Pancreas (tissue), 10 donors: ENCODE results near the gene RNF121. TPM values are rescaled to one million over a fixed set of nuclear protein-coding genes. Genes with fewer than 3 reads are reported as not detected.
A peak's percentile ranks its signal among the peaks of the same experiment; 100 is the strongest.

Experiments used
- ATAC-seq, 4 donors: fragments of 200-7000 bp; cut with Tn5 transposase; one replicate each; pipeline versions ENCODE4 v1.8.0 to v1.9.1; 2020; ENCODE audit warnings: mild to moderate bottlenecking in 4 of 4, moderate library complexity in 4 of 4
- DNase-seq, 6 donors: peaks; one replicate each; pipeline ENCODE4 v3.0.0-alpha.2; 2020
- FAIRE-seq: peaks from 2 replicates; lab custom pipeline; 2012; peaks lifted over from hg19 to GRCh38; lab: Jason Lieb, UNC
- H3K27ac ChIP-seq, 4 donors: fragments of 200-600 bp; sonication (generic); 1 replicate in 3 of 4; 2 replicates in 1 of 4; pipeline versions ENCODE4 v1.5.0 to v1.8.0; 2020
- H3K27me3 ChIP-seq, 4 donors: fragments of 200-600 bp; one replicate each; pipeline ENCODE4 v1.8.0; 2021
- H3K36me3 ChIP-seq, 3 donors: fragments of 200-600 bp; sonication (generic) in 1 of 3; one replicate each; pipeline versions ENCODE4 v1.5.0 to v1.8.0; 2020 to 2021
- H3K4me1 ChIP-seq, 3 donors: fragments of 200-600 bp; one replicate each; pipeline ENCODE4 v1.8.0; 2021
- H3K4me3 ChIP-seq, 4 donors: fragments of 200-600 bp; sonication (generic) in 2 of 4; one replicate each; pipeline versions ENCODE4 v1.5.0 to v1.8.0; 2020 to 2021
- H3K9me3 ChIP-seq, 4 donors: fragments of 200-600 bp; one replicate each; pipeline ENCODE4 v1.8.0; 2021
- CTCF ChIP-seq, 4 donors: fragments of 200-600 bp; sonication (generic) in 3 of 4; IDR thresholded peaks; one replicate each; pipeline versions ENCODE4 v1.5.0 to v1.8.0; 2021; ENCODE audit warnings: antibody characterized with exemption in 4 of 4
- WGBS, 2 donors: extraction: QIAGEN DNeasy Blood & Tissue Kit; methylation state at CpG; one replicate each; pipeline ENCODE4 v1.1.7; 2013; 5-methylcytosine and 5-hydroxymethylcytosine counted together
- intact Hi-C, 3 donors: fragments of 100-400 bp; cut with DNase I; formaldehyde crosslinking; loops; one replicate each; pipeline versions ENCODE4 v1.11.1 to v1.14.2; 2022
- polyA plus RNA-seq, 2 donors: library from polyadenylated mRNA; stranded (reverse); fragments of 200-250 nt; gene quantifications; one replicate each; pipeline ENCODE4 v1.2.3, GENCODE V29; 2013
- total RNA-seq, 6 donors: library from RNA; stranded (reverse); fragmentation: NEBNext Ultra II Directional in 4 of 6; extraction: Animal tissue kit (Norgen Biotek cat#: 25700) in 4 of 6; gene quantifications; one replicate each; pipeline versions ENCODE4 v1.2.1 to v1.2.4, GENCODE V29; 2021 to 2023
- donor health status: healthy with polysubstance abuse.
- donor health status: DM: no; HTN: no; CAD: no; lungs with moderate emphysema.
- donor health status: DM: no; HTN: no; CAD: no.
- donor health status: control.
- donor health status: control.
- donor health status: Bipolar disorder and iron deficiency.
- donor health status: DM: yes; HTN: yes; CAD: no.
- donor health status: DM: no; HTN: no; CAD: no.
- donor health status: DM: no; HTN: no; CAD: no.
- donor health status: DM: yes; HTN: yes; CAD: no.

RNF121 gene
- total and polyA plus RNA-seq, 8 donors: 10.9 to 20.7 (median 13.8) TPM

DNA sequence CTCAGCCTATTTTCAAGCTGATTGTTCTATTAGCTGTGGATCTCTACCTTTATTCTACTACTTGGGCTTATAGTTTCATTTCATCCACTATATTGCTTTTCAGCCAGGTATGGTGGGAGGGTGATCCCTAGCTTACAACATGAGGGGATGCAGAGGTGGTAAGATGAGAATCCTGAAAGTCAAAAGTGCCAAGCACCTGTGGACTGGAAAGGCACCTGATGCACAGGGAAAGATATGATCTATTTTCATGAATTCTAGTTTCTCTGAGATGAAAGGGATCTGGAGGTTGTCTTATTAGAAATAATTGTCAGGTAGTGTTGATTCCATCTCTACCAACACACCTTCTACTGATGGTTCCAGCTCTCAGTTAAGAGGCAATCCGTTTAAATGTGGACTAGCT is 48.2 kb downstream of the RNF121 start:
- FAIRE-seq (no peak), DNase-seq (no peak), ATAC-seq (no peak)
- WGBS, 2 donors: 44 to 58% methylated on average over 1 of the region's 1 CpG
- Histone ChIP-seq H3K36me3 (peaks cover 0 to 4% (median 0%) of the 10 kb centered on the region in 3 donors), H3K4me3 (no peak overlapping the region), H3K9me3 (no peaks in the 10 kb centered on the region), H3K27me3 (no peaks in the 10 kb centered on the region), H3K4me1 (no peaks in the 10 kb centered on the region), H3K27ac (no peak overlapping the region)
- intact Hi-C loops: no loop called here
- no peak for TF ChIP-seq CTCF (IDR thresholded peaks at IDR 0.05)

- peak; percentile 47 to 70 (median 61) for TF ChIP-seq CTCF (IDR thresholded peaks at IDR 0.05)
- Histone ChIP-seq H3K27me3 (no peaks in the 10 kb centered on the region), H3K4me1 (no peaks in the 10 kb centered on the region), H3K4me3 (no peak overlapping the region), H3K36me3 (peaks cover 0 to 4% (median 0%) of the 10 kb centered on the region in 3 donors), H3K27ac (no peak overlapping the region), H3K9me3 (no peaks in the 10 kb centered on the region)
- ATAC-seq (peak; percentile 75 to 94 (median 88)), FAIRE-seq (no peak), DNase-seq (peak in 1 of 6 donors; percentile 63)
- 47 to 48% methylated on average over 7 of the region's 7 CpGs for WGBS, 2 donors
- intact Hi-C loops: no loop called here
Observed at GRCh38 chr11:71977743-71978418, 49.0 kb downstream of the RNF121 start.

DNA sequence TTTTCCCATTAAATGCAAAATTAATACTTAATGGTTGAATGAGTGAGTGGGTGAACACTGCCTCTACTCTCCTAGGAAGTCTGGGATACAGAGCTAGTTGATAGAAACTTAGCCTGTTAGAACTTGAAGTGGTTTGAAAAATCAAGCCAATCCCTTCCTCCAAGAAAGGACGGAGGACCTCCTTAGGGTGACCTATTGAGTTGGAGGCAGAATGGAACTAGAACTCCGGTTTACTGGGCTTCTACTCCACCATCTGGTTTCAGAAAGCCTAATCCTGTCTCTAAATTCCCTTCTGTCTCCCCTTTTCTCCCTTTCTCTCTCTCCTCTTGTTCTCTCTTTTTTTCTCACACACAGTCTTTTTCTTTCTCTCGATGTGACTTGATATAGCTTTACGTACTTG is 50.2 kb downstream of the RNF121 start:
- no peak for FAIRE-seq
- ATAC-seq: no peak
- Histone ChIP-seq H3K4me1 (no peaks in the 10 kb centered on the region), H3K9me3 (no peaks in the 10 kb centered on the region), H3K4me3 (no peak overlapping the region), H3K36me3 (peaks cover 0 to 4% (median 0%) of the 10 kb centered on the region in 3 donors), H3K27ac (no peak overlapping the region), H3K27me3 (no peaks in the 10 kb centered on the region)
- intact Hi-C loops: no loop called here
- no peak for TF ChIP-seq CTCF (IDR thresholded peaks at IDR 0.05)
- WGBS, 2 donors: 90 to 95% methylated on average over 4 of the region's 4 CpGs
- no peak for DNase-seq

GRCh38 chr11:71979602-71980001 is 50.8 kb downstream of the RNF121 start:
- no peak for FAIRE-seq
- WGBS, 2 donors: 92 to 95% methylated on average over 3 of the region's 3 CpGs
- intact Hi-C loops: no loop called here

More at GRCh38 chr11:71979602-71980001, 50.8 kb downstream of the RNF121 start:
- Histone ChIP-seq H3K27me3 (no peaks in the 10 kb centered on the region), H3K4me3 (no peak overlapping the region), H3K27ac (no peak overlapping the region), H3K4me1 (no peaks in the 10 kb centered on the region), H3K9me3 (no peaks in the 10 kb centered on the region), H3K36me3 (peaks cover 0 to 4% (median 0%) of the 10 kb centered on the region in 3 donors)
- no peak for ATAC-seq
- DNase-seq: no peak
- TF ChIP-seq CTCF (IDR thresholded peaks at IDR 0.05): no peak
